GM13977 (cell line): ENCODE results near the gene SOD3.

Experiments used
- DNase-seq: peaks from one replicate; pipeline ENCODE4 v3.0.0; 2012; ENCODE audit warnings: low spot score
- CTCF ChIP-seq: IDR thresholded peaks from 2 replicates; pipeline ENCODE4 v1.5.1; 2012; ENCODE audit warnings: mild to moderate bottlenecking, control low read depth; ENCODE audit not compliant: insufficient read depth; ENCODE audit errors: extremely low read depth, missing control alignments
- in situ Hi-C: fragments of 300-500 bp; cut with MboI; formaldehyde crosslinking; loops from one replicate; pipeline ENCODE4 v1.12.0; 2022; ENCODE audit warnings: low sequenced_read_pairs, low pct_unique_long_range_greater_than_20kb, mixed read lengths, inconsistent platforms; ENCODE audit not compliant: unreplicated experiment

The SOD3 gene

DNA sequence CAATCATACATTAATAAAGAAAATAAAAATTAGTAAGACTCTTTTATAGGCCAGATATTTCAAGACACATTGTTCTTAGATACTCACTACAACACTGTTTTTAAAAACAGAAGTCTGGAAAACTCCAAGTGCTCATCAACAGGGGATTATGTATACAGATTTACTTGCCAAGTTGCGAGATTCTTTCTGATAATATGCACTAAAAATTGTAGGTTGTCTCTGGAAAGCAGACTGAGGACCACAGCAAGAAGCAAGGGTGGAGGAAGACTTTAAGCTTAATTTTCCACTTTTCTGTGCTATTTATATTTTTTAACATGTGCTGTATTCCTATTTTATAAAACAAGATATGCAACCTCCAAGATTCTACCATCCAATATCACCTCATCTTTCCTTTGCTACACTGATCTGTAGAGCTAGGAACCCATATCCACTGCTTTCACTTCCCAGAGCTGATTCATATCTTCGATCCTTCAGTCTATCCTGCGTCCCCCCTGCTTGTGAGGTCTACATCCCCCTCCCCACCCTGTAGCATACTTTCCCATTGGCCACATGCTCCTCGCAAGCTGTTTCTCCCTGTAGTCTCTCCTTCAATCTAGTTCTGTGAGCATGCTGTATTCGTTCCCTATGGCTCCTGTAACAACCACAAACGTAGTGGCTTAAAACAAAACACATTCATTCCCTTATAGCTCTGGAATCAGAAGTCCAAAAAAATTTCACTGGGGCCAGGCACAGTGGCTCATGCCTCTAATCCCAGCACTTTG is 15.7 kb downstream of the SOD3 start:
- in situ Hi-C loops, result no loop called here
- no peak for TF ChIP-seq CTCF
- DNase-seq, result no peak

GRCh38 chr4:24813732-24814131 is 18.4 kb downstream of the SOD3 start:
- in situ Hi-C loops, result no loop called here
- TF ChIP-seq CTCF, result no peak
- DNase-seq, result no peak

- TF ChIP-seq CTCF, result no peak
- in situ Hi-C loops, result no loop called here
- DNase-seq, result no peak
Observed at GRCh38 chr4:24816797-24817196, 21.4 kb downstream of the SOD3 start.

GRCh38 chr4:24820541-24820940 is 25.2 kb downstream of the SOD3 start:
- no peak for DNase-seq
- no peak for TF ChIP-seq CTCF
- in situ Hi-C loops, result no loop called here

- in situ Hi-C loops, result no loop called here
- TF ChIP-seq CTCF, result no peak
- no peak for DNase-seq
Observed at GRCh38 chr4:24824720-24825119, 29.3 kb downstream of the SOD3 start.

DNA sequence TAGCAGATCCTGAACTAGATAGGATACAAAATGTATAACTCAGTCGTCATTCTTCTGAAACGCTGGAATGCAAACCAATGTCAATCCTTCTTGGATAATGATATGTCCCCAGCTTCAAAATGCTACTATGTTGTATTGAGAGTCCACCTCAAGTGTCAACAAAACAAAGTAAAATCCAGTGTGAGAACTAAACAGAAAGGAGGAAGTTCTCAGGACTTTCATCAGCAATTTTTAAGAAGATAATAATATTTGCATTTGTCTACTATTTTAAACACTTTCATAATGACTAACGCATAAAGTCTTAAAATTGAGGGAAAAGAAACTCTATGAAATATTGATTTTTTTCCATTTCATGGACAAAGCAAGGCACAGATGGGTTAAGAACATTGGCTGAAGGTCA is 36.3 kb downstream of the SOD3 start:
- no peak for TF ChIP-seq CTCF
- in situ Hi-C loops, result no loop called here
- no peak for DNase-seq
